SHP77 (cell line): ENCODE results near the gene CD44.

Experiments used
- DNase-seq, 2 experiments: peaks; one replicate each; lab custom pipeline; 2025; lab: John Stamatoyannopoulos, UW

The CD44 gene

DNA sequence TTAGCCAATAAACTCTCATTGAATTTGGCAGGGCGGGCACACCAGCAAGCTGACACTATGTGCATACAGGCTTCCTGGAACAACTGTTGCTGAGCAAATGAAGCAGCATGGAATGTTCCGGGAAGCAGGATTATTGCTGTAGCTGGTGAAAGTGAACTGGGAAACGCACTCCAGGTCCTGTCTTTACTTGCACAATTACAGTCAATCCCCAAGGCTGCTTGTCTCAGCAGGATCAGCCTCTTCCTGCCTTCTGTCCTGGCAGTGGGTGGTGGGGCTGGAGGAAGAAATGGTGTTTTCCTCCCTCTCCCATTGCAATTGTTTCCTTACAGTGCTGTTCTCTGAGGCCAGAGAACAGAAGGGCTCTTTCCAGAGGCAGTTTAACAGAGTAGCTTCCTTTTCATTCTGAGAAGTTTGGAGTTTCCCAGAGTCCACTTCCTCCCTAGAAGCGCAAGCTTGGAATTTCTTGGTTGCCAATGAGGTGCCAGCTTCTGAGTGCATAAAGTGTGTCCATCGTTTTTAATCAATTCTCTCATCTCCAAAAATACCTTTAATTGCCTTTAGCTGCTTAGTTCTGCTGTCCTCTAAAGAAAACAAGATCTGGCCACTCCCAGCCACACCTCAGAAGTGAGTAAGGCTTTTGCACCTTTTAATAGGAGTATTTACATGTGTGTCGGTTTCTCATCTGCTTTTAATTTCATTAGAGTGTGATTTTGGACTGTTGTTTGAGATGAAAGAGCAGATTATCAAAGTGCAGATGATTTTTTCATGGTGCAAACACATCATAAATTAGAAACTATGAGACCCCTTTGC, 19.9 kb downstream of the CD44 start:
- no peak for DNase-seq

DNA sequence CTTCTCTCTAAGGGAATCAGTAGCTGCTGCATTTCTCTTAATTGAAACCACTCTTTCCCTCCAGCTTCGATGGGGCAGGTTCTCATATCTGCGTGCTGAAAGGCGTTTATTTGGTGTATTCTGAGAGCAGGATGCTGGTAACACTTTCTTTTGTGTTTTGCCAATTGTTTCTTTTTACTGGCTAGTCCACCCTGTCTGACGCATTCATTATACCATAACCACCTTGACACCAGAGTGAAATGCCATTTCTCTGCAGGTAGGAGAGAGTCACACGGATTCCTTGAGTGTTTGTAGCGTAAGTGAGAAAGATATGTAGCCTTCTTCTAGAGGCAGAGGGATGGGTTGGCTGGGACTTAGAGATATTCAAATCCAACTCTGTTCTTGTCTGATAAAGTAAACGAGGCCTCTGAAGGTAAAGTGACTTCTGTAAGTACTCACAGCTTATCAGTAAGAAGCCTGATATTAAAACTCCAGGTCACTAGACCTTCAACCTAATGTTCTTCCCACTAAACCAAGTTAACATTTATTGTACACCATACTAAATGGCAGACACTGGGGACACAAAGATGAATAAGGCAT, 21.4 kb downstream of the CD44 start:
- DNase-seq: no peak

DNA sequence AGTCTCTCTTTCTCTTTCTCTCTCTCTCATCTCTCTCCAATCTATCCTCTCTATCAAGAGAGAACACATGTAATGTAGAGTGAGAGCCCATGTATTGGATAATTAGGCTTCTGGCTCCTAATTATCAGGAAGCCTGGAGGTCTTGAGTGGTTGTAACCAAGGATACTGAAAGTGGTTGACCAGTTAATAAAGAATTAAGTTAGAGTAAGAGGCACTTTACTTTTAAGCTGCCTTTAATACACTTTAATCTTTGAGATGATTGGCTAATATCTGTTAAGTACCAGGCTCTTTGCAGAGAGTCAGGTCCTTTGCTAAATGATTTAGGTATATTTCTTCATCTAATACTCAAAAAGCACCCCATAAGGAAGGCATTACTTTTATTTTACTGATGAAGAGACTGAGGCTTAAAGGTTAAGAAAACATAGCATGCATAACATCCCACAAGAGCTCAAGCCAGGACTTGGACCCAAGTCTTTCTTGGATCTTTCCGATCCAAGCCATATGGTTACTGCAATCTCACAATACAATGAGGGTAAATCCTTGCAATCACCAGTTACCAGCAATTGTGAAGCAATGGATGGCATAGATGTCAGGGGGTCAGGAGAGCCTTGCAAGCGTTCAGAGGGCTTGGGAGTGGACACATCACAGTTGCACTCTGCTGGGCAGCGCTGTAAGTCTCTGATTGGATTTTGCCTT, 22.1 kb downstream of the CD44 start:
- DNase-seq: no peak

DNA sequence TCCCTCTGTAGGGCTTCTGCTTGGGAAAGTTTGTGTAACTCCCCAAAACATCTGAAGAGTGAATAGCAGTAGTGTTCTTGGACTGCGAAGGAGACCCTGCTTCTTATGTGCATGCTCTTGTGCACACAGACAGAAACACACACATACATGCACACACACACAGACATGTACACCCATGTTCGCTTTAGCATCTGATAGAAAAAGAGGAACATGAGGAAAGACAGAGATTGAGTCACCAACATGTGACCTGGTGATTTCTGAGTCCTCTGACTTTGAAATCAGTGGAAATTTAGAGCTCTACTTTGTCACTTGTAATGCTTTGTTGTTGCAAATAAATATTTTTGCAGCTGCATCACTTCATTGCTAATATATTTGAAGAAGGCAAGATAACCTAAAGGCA, 23.8 kb downstream of the CD44 start:
- DNase-seq: no peak

DNA sequence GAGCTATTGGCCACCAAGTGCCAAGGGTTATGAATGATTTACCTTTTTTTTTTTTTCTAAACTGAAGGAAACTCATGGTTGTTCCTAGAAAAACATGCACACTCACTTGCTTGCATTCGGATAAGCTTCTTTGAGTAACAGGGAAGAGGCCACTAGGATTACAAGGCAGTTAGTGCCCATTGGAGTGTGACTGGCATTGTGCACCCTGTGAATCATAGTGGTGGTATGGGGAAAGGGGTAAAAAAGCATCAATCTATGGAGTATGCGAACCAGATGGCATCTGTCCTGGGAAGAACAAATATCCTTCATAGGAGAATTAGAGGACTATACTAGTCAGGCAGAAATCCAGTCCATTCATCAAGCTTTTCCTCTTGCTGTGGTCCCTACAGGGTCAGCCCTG, 24.2 kb downstream of the CD44 start:
- no peak for DNase-seq

DNA sequence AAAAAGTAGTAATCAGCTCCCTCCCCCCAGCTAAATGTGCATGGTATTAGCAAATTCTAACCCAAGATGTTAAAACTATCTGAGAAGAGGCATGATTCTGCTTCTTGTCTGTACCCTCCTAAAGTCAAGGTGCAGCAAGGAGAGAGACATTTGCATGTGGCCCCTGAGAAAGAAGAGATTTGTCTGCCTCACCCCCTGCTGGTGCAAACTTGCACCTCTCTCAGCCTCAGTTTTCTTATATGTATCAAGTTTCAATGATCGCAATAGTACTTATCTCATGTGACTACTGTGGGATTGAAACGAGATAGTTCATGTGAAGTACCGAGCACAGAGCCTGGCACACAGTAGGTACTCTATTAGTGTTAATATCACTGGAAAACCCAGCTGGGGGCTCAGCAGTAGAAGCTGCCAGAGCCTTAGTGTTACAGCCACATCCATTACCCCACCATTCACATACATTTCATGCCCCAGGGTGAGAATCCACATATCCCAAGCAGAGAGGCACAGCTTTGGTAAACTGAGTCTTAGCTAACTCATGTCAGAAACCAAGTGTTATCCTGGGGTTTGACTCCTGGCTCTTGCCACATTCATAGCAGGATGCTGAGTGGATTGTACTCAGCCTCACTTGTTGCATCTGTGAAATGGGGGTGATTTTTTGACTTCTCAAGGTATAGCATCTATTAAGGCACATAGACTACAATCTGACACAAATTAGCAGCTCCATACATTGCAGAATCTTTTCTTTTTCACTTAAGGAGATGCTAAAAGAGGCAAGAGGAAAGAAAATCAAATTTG, 24.9 kb downstream of the CD44 start:
- no peak for DNase-seq

DNA sequence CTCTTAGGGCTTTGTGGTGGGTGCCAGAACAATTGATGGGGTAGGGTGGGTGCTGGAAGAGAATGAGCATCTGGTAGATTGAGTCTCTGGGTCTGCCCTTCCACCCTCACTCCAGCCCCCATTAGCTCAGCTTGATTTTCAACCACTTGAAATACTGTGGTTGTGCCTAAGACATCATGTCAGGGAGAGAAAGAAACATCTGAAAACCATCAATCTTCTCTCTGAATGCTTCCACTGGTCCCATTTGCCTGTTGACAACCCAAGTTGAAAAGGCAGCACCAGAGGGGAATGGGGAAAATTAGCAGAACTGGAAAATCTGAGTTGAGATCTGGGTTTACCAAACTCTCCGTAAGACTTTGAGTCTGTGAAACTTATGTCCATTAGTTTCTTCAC, 26.1 kb downstream of the CD44 start:
- no peak for DNase-seq

DNA sequence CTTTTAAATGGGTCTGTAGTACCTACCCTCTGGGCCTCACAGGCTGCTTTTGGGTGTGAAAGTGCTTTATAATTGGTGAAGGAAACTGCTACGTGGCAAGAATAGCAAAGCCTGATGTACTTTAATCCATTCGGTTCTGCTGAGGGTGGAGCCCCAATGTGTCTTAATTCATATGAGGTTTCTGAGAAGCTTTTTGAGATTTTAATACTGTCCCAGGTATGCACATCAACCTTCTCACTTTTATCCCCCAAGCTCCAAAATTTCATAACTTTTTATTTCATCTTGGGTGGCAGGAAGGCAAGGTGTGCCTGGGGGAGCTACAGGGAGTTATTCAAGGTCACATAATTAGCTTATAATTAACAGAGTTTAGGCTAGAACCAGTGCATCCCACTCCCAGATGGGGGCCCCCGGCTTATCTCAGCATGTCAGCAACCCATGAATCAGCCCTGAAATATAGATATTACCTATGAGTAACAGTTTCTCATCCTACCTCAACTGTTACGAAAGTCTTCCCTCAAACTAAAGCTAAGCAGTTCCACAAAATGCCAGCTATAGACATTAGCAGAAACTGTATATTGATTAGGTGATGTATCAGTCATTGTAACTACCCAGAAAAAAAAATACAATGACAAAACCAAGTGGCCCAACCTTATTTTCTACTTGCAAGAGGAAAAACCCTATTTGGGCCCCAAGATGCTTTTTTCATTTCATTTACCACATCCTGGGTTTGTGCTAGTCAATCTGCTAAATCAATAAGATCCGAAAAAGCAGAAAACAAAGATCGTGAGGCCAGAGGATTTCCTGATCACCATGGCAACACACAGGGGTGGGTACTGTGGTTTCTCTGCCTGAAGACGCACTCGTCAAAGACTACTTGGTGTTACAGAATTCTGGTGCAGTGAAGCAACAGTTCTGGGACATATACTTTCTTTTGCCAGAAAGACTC, 26.7 kb downstream of the CD44 start:
- DNase-seq: no peak

DNA sequence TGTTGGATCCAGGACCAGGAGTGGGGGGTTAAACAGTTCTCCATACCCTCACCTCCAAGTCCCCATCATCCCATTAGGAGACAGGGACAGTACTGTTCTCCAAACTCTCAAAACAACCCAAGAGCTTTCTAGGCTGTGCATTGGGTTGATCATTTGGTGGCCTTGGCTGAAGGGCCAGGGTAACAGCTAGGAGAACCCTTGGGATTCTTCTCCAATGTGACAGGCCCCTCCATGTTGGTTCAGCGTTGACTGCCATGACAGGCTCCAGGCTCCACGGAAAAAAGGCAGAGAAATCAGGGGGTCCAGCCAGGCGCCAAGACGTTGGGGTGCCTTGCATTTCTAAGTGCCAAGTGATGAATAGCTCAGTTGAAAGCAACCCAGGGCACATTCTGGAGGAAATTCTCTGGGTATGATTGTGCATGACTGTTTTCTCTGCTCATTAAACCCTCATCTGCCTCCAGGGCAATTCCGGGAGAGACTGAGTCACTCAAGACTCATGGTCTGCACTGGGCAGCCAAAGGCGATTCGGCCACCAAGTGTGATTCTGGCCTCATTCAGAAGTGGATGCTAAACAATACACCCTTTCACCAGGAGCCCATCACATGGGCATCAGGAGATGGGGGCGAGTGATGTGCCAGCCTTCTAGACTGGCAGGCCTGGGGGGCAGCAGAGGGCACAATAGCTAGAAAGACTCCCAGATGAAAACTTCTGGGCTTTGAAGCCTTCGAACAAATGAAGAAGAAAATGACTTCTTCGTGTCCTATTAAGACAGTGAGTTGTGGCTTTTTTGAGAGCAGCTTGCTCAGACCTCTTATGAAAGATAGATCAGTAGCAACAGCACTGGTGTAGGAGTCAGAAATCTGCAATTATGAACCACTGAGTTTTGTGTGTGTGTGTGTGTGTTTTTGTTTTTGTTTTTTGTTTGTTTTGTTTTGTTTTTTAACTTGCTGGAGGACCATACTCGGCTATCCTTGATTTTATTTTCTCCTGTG, 27.7 kb downstream of the CD44 start:
- no peak for DNase-seq

DNA sequence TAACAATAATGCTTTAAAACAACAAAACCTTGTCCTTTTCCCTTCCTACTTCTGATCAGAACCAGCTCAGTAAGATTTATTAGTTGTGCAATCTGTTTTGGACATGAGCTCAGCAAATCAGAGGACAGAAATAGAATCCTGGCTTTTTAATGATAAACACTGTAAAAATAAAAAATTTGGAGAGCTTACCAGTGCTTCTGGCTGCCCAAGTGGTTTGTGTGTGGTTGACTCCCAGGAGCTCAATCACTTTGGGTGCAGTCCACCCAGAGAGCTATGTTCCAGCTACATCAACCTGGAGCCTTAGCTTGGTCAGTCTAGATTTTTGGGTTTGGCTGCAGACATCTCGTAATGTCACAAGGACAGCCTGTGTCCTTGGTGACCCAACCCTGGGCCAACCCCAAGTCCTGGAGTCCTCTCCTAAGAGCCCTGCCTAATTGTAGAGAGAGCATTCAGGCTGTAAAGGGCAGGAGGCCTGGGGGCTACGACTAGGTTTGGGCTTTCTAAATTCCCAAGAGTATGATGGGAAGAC, 28.5 kb downstream of the CD44 start:
- no peak for DNase-seq

DNA sequence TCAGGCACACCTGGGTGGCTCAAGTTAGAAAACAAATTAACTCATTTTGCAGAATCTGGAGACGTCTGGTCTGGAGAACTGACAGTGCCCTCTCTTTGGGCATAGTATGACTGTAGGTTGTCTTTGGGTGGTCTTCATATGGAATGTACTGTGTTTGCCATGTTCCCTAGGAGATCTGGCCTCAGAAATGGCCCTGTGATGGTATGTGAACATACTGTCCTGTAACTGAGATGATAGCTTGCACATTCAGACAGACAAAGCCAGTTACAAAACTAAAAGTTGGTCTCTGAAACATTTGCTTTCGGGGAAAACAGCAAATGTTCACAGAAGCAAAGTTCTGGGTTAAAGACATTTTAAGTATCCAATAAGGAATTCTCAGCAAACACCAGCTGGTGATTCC, 29.7 kb downstream of the CD44 start:
- DNase-seq: no peak

DNA sequence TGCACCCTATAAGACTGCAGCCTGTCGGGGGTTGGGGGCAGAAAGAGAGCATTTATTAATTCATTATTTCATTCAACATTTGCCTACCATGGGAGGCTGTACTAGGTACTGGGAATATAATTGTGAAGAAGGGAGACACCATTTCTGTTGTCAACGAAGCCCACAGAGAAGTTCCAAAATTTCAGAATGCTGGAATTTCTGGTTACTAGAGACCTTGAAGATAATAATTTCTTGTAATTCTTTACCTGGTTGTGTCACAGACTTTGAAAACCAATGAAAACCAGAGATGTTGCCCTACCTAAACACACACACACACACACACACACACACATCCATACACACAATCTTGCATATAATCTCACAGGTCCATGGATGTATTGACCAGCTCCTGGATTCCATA, 30.1 kb downstream of the CD44 start:
- DNase-seq: no peak

DNA sequence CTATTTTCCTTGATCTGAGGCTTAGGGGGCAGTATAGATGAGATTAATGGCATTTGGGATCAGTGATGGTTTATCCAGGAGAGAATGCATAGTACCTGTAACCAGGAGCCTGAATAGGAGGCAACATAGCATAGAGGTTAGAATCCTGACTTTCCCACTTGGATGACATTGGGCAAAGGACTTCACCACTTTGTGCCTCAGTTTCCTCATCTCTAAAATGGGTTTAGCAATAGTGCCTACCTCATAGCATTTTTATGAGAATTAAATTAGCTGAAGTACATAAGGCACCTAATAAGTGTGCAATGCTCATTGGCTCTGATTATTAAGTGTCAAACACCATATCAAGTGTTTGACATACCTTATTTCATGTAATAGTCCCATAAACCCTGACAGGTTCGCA, 30.8 kb downstream of the CD44 start:
- no peak for DNase-seq

DNA sequence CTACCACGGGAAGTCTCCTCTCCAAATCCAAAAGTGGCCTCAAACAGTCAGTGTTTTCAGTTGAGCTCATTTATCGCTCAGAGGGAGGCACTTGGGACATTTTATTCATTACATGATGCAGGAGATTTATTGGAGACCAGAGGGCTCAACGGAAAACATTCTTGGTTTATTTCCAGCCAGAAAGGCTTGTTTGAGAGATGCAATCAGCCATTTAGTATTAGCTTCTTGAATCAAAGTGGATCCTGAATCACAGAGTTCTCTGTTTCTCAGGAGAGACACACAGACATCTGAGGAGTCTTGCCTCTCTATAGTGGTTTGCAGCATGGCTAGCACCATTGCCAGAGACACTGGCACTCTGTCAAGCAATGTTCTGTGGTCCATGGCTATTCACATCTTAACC, 31.5 kb downstream of the CD44 start:
- no peak for DNase-seq

DNA sequence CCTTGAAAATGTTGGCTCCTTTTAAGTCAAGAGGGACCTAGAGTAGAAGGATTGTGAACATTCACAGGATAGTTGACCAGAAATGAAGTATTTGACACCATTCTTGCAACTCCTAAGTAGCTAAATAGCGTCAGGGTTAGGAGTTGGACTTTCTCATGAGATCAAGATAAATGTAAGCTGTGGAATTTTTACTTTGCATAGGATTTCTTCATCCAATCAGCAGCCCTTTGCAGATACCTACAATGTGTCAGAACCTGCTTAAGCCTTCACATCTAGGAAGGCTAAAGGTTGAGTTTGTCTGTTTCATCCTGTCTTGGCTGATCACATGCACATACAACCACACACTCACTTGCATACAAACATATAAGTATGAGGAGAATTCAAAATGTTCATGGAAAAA, 32.3 kb downstream of the CD44 start:
- no peak for DNase-seq

DNA sequence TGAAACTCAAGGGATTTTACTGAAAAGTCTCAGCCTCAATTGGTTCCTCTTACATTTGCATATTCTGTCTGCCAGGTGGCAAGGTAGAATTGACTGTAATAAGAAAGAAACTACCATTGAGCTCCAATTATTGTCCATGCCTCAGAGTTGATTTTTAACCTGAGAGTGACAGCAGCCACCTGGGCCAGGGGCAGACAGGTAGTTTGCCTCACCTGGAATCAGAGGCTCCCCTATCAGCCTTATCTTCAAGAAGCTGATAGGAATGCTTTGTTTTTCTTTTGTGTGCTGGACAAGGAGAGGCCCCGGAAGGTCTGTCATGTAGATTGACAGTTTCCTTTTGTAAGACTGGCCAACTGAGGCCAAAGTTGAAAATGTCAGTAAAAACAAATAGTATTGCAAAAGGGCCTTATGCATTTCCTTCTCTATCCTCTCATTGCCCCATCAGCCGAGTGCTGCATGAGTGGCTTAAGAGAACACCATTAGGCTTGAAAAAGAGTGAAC, 34.1 kb downstream of the CD44 start:
- DNase-seq: no peak

DNA sequence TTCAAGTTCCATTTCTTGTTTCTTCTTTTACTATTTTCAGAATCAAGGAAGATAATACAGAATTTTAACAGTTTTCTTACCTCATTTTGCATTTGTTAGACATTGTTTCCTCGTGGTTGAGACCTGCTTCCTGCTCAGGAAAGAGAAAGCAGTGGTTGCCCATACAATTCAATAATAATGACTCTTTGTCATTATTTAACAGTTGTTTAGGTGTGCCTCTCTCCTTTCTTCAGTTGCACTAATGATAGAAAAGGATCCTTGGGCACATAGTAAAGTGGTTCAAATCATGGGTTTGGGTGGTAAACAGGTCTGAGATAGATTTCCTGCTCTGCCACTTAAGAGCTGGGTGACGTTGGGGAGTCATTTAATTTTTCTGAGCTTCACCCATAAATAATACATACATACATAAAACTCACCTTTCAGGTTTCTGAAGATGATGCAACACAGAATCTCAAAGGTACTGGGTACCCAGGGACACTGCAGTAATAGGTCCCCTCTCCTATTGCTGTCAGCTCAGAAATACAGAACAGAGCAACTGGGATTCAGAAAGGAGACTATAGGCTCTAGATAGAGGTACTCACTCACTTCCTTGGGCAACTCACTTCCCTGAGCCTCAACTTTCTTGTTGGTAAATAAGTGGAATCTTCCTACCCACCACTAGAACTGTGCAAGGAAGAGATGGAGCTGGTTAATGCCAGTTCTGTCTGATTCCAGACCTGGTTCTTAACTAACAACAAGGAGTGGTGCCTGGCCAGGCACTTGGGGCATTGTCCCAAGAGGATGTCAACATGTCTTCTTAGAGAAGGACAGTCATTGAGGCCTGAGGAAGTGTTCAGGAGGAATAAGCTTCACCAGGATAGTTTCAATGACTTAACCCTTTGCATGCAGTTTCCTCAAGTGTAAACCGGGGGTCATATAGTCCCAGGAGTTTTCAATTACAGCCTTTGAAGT, 34.9 kb downstream of the CD44 start:
- DNase-seq: no peak

DNA sequence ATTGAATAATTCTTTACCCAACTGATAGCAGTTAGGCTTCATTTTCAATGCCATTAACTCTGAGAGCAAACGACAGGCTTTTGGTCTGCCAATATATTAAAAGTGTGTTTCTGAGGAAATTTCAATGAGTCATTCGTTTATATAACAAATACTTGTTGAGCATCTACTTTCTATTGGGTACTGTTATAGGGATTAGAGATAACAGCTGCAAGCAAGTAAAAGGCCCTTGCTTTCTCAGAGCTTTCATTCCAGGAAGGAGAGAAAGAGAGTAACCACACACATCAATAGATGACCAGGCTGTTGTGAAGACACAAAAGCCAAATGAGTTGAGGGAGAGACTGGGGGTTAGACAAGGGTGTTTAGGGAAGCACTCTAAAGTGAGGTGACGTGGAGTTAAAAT, 35.7 kb downstream of the CD44 start:
- DNase-seq: no peak

DNA sequence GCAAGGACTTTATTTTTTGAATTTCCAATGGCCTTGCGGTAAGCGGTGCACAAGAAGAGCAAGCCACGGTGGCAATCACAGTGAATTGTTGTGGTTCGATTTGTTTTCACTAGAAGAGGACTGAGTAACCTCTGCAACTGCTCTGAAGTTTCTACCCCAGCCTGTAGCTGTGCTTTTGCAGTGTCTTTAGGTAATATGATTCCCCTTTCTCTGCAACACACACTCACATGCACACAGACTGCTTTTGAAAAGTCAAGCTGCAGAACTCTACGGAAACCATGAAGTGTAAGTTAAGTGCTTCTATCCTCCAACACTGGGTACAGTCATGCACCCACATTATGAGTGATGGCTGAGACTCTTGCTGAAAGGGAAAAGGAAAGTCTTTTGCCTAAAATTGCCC, 38.4 kb downstream of the CD44 start:
- no peak for DNase-seq
